LNCAP (cell line): Measurements from ENCODE around the gene SNED1.

ENCODE experiments used
- TF ChIP-seq, protein P1 (sequence below): fragments of 450-650 bp; IDR thresholded peaks from 2 replicates; pipeline ENCODE4 v1.5.1; 2017; ENCODE audit warnings: mild to moderate bottlenecking

Gene SNED1

GRCh38 chr2:241068136-241068941 lies 69.9 kb downstream of the SNED1 start:
- TF ChIP-seq, protein P1, sequence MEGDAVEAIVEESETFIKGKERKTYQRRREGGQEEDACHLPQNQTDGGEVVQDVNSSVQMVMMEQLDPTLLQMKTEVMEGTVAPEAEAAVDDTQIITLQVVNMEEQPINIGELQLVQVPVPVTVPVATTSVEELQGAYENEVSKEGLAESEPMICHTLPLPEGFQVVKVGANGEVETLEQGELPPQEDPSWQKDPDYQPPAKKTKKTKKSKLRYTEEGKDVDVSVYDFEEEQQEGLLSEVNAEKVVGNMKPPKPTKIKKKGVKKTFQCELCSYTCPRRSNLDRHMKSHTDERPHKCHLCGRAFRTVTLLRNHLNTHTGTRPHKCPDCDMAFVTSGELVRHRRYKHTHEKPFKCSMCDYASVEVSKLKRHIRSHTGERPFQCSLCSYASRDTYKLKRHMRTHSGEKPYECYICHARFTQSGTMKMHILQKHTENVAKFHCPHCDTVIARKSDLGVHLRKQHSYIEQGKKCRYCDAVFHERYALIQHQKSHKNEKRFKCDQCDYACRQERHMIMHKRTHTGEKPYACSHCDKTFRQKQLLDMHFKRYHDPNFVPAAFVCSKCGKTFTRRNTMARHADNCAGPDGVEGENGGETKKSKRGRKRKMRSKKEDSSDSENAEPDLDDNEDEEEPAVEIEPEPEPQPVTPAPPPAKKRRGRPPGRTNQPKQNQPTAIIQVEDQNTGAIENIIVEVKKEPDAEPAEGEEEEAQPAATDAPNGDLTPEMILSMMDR, result no peak

- TF ChIP-seq, protein P1, result no peak
These were observed 70.8 kb downstream of the SNED1 start for GRCh38 chr2:241068942-241069810.

- TF ChIP-seq, protein P1, result no peak
These were observed 71.4 kb downstream of the SNED1 start for GRCh38 chr2:241069821-241070281.

DNA sequence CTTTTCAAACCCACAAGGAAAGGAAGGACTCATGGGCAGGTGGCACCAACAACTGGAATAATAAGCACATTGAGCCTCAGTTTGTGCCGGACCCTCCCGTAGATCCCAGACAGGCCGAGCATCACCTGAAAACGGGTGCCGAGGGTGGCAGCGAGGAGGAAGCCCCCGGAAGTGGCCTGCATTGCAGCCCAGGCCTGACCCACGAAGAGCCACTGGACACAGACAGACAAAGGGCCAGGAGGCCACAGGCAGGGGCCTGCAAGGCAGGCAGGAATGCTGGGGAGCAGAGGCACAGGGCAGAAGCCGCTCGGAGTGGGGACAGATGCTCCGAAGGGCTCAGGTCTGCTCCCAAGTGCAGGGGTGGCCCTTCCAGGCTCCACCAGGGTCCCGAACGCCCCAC lies 71.9 kb downstream of the SNED1 start:
- TF ChIP-seq, protein P1, result no peak

DNA sequence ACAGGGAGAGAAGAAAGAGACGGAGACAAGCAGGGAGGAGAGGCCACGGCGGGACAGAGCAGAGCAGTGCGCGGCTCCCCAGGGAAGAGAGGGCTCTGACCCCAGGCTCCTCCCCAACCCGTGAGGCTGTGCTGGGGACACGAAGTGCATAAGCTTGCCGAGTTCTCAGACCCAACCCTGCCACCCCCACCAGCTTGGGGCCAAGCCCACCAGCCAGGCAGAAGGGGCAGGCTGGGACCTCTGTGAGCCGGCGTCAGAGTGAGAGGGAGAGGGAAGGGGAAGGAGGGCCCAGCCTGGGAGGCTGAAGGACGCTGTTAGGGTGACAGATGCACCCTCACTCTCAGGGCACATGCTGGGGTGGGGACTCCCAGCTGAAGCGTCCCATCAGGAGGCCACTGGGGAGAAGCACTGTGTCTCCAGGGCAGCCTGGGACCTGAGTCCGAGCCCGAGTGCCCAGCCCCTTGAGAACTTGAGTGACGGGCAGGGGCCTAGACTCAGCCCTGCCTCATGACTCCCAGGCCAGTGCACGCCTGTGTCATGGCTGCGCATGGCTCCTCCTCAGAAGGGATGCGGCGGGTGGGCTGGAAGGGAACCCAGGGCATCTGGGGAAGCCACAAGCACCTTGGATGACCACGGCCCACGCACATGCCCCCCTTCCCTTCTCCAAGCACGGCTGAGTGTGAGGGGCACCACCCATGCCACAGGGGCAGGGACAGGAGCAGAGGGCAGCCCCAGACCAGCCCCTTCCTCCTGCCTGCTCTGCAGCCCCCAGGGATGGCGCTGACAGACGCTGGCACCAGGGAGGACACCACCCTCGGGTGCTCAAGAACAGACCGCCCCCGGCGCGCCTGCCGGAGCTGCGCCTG lies 72.6 kb downstream of the SNED1 start:
- TF ChIP-seq, protein P1, result no peak

GRCh38 chr2:241071677-241072111 lies 73.3 kb downstream of the SNED1 start:
- TF ChIP-seq, protein P1, result no peak

- TF ChIP-seq, protein P1, result no peak
These were observed 73.7 kb downstream of the SNED1 start for GRCh38 chr2:241072151-241072550.
